Measurements from ENCODE around the gene PTPRF.
"Not testable (repeated sequence)": the region's sequence is repeated elsewhere in the genome, so short reads cannot be mapped to it uniquely, and the experiment has no call there.

Gene PTPRF

DNA sequence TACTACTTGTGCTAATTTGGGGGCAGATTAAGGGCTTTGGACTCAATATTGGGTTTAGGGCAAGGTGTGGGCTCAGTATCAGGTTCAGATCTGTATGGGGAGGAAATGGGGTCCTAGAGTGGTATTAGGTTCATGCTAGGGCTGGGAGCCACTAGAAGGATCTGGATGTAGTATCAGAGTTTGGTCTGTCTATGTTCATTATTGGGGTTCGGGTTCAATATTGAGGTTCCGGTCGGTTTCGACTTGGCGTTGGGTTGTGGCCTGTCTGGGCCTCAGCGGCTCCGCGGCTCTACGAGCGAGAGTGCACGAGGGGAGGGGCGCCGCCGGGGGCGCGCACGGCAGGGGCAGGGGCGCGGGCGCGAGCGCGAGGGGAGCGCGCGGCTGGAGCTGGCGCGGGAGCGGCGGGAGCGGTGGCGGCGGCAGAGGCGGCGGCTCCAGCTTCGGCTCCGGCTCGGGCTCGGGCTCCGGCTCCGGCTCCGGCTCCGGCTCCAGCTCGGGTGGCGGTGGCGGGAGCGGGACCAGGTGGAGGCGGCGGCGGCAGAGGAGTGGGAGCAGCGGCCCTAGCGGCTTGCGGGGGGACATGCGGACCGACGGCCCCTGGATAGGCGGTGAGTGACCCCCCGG lies at the start of gene PTPRF:
PTPRF (plus strand) TSS at position 401 of the 624 bp plus-strand sequence. CDS start 14,193 bp downstream, outside the sequence.
- DNase-seq: no peak

- no peak for DNase-seq
Measured at GRCh38 chr1:43481491-43481890, 49.2 kb upstream of the PTPRF start.

DNA sequence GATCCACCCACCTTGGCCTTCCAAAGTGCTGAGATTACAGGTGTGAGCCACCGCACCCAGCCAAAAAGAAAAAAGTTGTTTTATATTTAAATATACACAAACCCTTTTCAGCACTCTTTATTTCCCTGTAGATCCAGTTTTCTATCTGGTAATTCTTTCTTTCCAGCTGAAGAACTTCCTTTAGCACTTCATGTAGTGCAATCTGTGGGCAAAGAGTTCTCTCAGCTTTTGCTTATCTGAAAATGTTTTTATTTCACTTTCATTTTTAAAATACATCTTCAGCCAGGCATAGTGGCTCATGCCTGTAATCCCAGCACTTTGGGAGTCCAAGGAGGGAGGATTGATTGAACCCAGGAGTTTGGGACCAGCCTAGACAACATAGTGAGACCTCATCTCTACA lies 48.5 kb upstream of the PTPRF start:
- no peak for DNase-seq

GRCh38 chr1:43484367-43484766 lies 46.3 kb upstream of the PTPRF start:
- DNase-seq: no peak

- no peak for DNase-seq
Measured at GRCh38 chr1:43488165-43488564, 42.5 kb upstream of the PTPRF start.

- no peak for DNase-seq
Measured at GRCh38 chr1:43491061-43491460, 39.6 kb upstream of the PTPRF start.

GRCh38 chr1:43492826-43493225 lies 37.9 kb upstream of the PTPRF start:
- DNase-seq: no peak

DNA sequence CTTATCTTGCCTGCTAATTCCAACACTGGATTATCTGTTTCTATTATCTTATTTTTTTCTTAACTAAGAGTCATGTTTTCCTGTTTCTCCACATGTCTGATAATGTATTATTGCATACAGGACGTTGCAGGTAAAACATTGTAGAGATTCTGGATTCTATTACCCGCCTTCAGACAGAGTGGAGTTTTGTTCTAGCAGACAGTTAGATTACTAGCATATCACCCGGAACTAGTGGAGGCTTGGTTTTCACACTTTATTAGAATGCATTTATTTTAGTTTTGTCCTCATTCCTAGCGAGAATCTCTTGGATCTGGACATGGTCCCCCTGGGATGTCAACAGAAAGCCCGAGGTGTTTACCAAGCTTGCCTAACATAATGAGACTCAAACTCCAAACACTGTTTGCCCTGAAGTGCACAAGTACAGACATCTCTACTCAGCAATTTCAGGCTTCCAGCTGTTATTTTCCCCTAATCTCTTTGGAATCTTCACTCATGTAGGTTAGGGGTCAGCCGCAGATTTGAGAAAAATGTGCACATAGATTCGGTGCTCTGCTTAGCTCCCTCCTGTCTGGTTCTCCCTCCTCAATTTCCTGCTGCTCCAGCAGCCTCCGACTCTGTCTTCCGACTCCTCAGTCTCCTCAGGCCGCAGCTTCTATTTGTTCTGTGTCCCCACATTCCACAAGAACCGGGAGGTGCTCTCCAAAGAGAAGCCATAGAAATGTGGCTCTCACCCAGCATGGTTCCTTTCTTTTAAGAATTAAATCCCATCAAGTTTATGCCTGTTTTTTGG lies 36.8 kb upstream of the PTPRF start:
- DNase-seq: no peak

DNA sequence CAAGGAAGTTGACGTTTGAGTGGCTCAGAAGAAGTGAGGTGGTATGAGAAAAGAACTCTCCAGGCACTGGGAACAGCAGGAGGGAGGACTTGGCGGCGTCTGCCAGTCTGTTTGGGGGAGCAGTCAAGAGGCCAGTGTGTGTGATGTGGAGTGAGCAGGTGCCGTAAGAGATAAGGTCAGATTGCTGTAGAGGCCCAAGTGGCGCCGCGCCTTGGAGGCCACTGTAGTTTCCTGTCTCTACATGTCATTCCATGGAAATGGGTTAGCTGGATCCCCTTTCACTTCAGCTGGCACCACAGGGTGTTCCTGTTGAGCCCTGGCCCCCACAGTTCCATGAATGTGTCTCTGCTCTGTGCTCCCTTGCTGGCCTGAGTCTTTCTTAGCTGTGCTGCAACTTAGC lies 35.5 kb upstream of the PTPRF start:
- DNase-seq: no peak

- DNase-seq: no peak
Measured at GRCh38 chr1:43499898-43500297, 30.8 kb upstream of the PTPRF start.

DNA sequence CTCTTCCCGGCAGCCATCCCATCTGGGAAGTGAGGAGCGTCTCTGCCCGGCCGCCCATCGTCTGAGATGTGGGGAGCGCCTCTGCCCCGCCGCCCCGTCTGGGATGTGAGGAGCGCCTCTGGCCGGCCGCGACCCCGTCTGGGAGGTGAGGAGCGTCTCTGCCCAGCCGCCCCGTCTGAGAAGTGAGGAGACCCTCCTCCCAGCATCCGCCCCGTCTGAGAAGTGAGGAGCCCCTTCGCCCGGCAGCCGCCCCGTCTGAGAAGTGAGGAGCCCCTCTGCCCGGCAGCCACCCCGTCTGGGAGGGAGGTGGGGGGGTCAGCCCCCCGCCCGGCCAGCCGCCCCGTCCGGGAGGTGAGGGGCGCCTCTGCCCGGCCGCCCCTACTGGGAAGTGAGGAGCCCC lies 28.9 kb upstream of the PTPRF start:
- DNase-seq: not testable (repeated sequence)

DNA sequence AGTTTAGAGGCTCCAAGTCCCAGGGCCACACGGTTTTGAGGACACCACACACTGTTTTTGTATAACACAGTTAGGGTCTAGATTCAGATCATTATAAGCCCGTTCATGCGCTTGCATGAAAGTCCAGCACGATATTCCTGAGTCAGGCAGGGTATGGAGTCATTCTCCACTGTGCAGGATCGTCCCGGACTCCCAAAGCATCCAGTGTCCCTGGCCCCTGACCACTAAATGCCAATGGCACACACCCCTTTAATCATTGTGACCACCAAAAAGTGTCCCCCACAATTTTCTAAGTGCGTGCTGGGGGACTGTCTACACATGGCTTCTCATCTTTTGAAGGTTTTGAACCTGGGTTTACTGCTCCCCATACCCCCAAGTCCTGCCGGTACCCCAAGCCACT lies 27.1 kb upstream of the PTPRF start:
- DNase-seq: no peak

DNA sequence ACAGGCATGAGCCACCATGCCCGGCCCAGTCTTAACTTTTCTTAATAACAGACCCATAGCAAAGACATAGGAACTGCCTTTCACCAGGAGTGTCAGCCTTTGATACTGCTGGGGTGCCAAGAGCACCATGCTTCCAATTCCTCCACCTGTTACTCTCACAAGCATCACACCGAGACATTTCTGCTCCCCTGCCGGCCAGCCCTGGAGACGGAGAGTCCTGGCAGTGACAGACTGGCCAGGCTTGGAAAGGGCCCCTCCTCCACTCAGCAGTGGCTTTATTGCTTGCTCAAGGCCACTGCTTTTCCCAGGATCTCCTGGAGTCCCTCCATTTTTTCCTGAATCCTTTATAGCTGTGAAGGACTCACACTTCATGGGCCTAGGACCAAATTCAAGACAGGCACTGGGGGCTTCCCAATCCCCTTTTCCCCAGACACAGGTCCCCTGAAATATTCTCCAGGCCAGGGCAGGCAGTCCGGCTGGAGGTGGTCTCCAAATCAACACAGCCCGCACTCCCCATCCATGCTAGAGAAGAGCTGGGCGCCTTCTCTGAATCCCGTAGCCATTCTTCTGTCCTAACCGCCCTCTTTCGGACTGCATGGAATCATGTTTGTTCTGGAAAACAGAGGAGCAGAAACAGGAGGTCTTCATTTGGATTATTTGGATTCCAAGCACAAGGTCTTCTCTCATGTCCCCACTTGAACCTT lies 25.5 kb upstream of the PTPRF start:
- DNase-seq: no peak

DNA sequence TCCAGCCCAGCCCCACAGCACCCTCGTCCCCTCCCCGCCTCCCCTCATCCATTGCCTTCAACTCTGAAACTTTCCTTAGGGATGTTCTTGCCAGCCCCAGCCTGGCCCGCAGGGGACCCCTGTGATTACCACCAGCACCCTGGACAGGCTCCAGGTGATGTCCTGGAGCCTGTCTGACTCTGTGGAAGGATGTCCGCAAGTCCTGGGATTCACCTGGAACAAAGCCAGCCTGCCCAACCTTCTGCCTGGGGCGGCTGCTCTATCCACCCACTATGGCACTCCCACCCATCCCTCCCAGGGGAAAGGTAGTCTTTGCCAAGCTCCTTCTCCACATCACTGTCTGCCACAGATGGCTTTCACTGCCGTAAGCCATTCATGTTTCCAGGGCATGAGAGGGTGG lies 24.4 kb upstream of the PTPRF start:
- no peak for DNase-seq

DNA sequence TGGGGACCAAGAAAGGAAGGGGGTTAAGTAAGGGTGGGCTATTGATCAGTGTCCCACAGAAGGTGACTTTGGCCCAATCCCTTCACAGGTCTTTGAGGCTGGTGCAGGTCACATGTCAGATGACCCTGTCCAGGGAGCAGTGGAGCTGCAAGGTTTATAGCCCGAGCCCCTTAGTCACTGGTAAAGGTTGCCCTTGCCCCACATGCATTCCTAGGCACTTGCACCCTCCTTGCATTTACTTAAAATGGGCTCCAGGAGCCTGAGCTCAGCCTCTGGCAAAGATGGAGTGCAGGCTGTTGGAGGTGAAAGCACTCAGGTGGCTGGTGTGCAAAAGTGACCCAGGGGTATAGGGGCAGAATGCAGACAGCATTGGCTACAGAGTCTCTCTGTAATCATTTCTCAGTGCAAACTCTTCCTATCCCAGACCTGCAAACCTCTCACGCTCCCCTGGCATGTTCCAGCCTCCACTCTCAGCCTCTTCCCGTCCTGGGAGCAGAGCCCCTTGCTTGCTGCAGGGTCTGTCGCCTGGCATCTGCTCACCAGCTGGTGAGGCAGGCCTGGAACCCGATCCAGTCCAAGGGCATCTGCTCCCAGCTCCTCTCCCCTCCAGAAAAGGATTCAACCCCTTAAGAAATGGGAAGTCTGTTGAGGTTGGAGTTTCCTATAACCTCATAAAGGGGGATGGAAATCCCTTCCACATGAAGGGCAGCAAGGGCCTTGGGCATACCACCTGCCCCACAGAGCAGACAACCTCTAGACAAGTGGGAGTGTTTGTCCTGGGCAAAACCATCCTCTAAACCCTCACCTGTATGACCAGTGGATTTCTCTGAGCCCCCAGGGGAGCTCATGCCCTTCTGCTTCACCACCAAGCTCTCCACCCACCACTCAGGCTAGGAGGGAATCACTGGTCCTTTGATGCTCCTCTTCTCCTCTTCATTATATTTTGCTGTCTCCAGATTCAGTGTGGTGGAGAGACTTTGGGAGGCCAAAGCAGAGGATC lies 23.1 kb upstream of the PTPRF start:
- no peak for DNase-seq

DNA sequence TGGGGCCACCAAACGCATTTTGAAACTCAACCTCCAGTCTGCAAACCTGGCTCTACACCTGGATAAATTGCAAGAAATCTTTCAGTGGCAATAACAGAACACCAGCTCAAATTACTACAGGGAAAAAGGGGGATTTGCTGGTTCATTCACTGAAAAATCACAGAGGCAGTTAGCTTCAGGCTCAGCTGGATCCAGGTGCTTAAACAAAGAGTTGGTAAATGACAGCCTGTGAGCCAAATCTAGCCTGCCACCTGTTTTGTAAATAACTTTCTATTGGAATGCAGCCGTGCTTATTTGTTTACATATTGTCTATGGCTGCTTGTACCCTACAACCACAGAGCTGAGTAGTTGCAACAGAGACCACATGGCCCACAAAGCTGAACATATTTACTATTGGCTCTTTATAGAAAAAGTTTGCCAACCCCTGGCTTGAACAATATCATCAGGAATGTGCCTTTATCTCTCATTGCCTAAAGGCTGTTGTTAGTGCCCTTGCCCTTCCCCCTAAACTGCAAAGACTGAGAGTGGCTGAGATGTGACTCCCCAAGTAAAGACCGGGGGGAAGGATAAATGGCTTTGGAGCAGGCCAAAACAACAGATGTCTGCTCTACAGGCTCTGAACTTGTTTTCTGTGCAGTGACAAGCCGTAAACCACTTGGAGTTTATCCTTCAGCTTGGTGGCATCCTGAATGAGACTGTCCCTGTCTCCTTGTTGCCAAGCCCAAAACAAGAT lies 21.5 kb upstream of the PTPRF start:
- no peak for DNase-seq

GRCh38 chr1:43509740-43510375 lies 20.8 kb upstream of the PTPRF start:
- no peak for DNase-seq

DNA sequence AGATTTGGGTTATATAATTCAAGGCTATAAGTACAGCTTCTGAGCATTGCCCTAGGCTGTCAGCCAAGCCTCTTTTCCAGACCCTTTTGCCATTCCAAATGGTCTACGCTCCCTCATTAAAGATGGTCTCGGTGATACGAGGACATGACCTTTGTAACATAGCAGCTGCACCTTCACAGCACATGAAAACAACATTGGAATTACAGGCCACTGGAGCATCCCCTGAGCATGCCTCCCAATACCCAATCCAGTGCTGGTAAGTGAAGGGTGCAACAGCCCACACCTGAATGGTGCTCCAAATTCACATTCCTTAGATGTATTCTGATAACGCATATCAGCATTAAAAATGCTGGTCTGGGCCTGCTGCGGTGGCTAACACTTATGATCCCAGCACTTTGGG lies 20.1 kb upstream of the PTPRF start:
- DNase-seq: no peak

DNA sequence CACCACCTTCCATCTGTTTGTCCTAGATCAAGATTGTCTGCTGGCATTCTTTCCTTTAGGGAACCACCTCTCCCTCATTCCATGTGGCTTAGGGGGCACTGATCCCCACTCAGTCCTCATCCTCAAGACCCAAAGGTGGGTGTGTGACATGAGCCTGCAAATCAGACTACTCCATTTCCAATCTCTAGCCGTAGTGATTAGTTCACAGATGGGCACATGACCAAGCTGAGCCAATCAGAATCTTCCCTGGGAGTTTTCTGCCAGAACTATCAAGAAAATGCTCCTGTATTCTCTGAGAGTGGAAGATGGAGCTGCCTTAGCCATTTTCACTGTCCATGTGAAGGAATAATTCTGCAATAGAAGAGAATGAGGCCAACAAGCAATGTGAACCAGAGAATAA lies 19.3 kb upstream of the PTPRF start:
- no peak for DNase-seq

DNA sequence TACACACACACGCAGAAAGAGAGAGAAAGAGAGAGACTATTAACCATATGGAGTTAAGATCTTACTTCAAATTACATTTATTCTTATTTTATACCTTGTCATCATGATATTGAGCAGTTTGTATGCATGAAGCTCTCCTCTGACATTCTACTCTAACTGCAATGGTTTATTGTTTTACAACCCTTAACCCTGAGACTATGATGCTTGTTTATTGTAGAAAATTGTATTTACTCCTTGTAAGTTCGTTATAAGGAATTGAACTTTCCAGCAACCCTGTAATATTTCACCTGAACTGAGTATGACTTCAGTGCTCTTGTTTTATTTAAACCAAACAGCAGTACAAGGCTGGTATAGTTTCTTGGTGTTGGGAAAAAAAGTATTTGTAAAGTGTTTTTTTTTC lies 18.6 kb upstream of the PTPRF start:
- no peak for DNase-seq

GRCh38 chr1:43512681-43513080 lies 18.0 kb upstream of the PTPRF start:
- no peak for DNase-seq

Data from CD4-positive, alpha-beta T cell treated with Interleukin-15 for 1 hour (primary cell).